Measurements from ENCODE around the gene RIOK2. TPM values are rescaled to one million over a fixed set of nuclear protein-coding genes. Genes with fewer than 3 reads are reported as not detected.
"Not testable (repeated sequence)": the region's sequence is repeated elsewhere in the genome, so short reads cannot be mapped to it uniquely, and the experiment has no call there.

RIOK2 gene
- total RNA-seq, 4 donors from 2014 or later: 11.0 to 19.2 (median 15.9) TPM

GRCh38 chr5:97191893-97192292 lies 8.8 kb upstream of the RIOK2 start:
- intact Hi-C loops (cut with DNase I): no loop called here
- WGBS, 2 donors: 77 to 85% methylated on average over 2 of the region's 2 CpGs
- no peaks in the 10 kb centered on the region for H3K36me3 ChIP-seq
- H3K27me3 ChIP-seq: no peaks in the 10 kb centered on the region
- no peaks in the 10 kb centered on the region for H3K9me3 ChIP-seq
- H3K27ac ChIP-seq: no peak overlapping the region
- H3K4me3 ChIP-seq (replicated peaks in 1 of 3): no peak overlapping the region
- DNase-seq: no peak
- H3K4me1 ChIP-seq: no peaks in the 10 kb centered on the region
- TF ChIP-seq CTCF (IDR thresholded peaks at IDR 0.05): no peak

GRCh38 chr5:97189523-97189922 lies 6.5 kb upstream of the RIOK2 start:
- H3K36me3 ChIP-seq; DNase-seq; H3K4me3 ChIP-seq (replicated peaks in 1 of 3); intact Hi-C loops (cut with DNase I); H3K27me3 ChIP-seq; H3K9me3 ChIP-seq; H3K4me1 ChIP-seq; H3K27ac ChIP-seq: not testable (repeated sequence)
- WGBS, 2 donors: 94 to 95% methylated on average over 1 of the region's 1 CpG

GRCh38 chr5:97183930-97184213 lies 825 bp upstream of the RIOK2 start:
- DNase-seq: no peak
- H3K4me1 ChIP-seq: peaks cover 16 to 19% of the 10 kb centered on the region in 2 donors
- no peaks in the 10 kb centered on the region for H3K9me3 ChIP-seq
- no peaks in the 10 kb centered on the region for H3K27me3 ChIP-seq
- intact Hi-C loops (cut with DNase I): loop anchor here (5.0 kb wide), 1 partner anchor 1588 kb away; the partner anchor contains the start of gene RGMB
- peak overlapping the region in 2 of 3 donors; percentile 61 to 100 for H3K4me3 ChIP-seq (replicated peaks in 1 of 3)
- peak overlapping the region; percentile 73 to 91 (median 90) for H3K27ac ChIP-seq
- TF ChIP-seq CTCF (IDR thresholded peaks at IDR 0.05): no peak
- no peak for TF ChIP-seq POLR2A (IDR thresholded peaks at IDR 0.05)
- H3K36me3 ChIP-seq: peaks cover 1 to 3% of the 10 kb centered on the region in 2 donors
- WGBS, 2 donors: 51 to 54% methylated on average over 6 of the region's 6 CpGs

- Histone ChIP-seq H3K27me3 (no peaks in the 10 kb centered on the region), H3K27ac (peak overlapping the region; percentile 73 to 91 (median 90)), H3K9me3 (no peaks in the 10 kb centered on the region), H3K4me1 (peaks cover 16 to 19% of the 10 kb centered on the region in 2 donors), H3K4me3 (replicated peaks in 1 of 3) (peak overlapping the region; percentile 30 to 100 (median 61)), H3K36me3 (peaks cover 14 to 15% of the 10 kb centered on the region in 2 donors)
- TF ChIP-seq POLR2A (IDR thresholded peaks at IDR 0.05) (no peak), CTCF (IDR thresholded peaks at IDR 0.05) (no peak)
- WGBS, 2 donors: 0% methylated on average over 12 of the region's 12 CpGs
- intact Hi-C loops (cut with DNase I): loop anchor here (5.0 kb wide), 1 partner anchor 1590 kb away; the partner anchor contains the start of gene RGMB
- no peak for DNase-seq
These were observed 412 bp downstream of the RIOK2 start for GRCh38 chr5:97182571-97183099.

- WGBS, 2 donors: 90 to 91% methylated on average over 4 of the region's 4 CpGs
- no peaks in the 10 kb centered on the region for H3K27me3 ChIP-seq
- H3K27ac ChIP-seq: peak overlapping the region in 1 of 3 donors; percentile 91
- no peak for TF ChIP-seq CTCF (IDR thresholded peaks at IDR 0.05)
- TF ChIP-seq POLR2A (IDR thresholded peaks at IDR 0.05): no peak
- H3K4me3 ChIP-seq (replicated peaks in 1 of 3): peak overlapping the region in 2 of 3 donors; percentile 61 to 100
- peaks cover 16 to 19% of the 10 kb centered on the region in 2 donors for H3K4me1 ChIP-seq
- H3K9me3 ChIP-seq: no peaks in the 10 kb centered on the region
- intact Hi-C loops (cut with DNase I): loop anchor here (5.0 kb wide), 1 partner anchor 1590 kb away; the partner anchor contains the start of gene RGMB
- DNase-seq: no peak
- peaks cover 18 to 22% of the 10 kb centered on the region in 2 donors for H3K36me3 ChIP-seq
These were observed 1.0 kb downstream of the RIOK2 start for GRCh38 chr5:97181856-97182545.

- DNase-seq: not testable (repeated sequence)
- 95 to 99% methylated on average over 3 of the region's 3 CpGs for WGBS, 2 donors
These were observed 3.6 kb downstream of the RIOK2 start for GRCh38 chr5:97179457-97179856.

More at GRCh38 chr5:97179457-97179856, 3.6 kb downstream of the RIOK2 start:
- intact Hi-C loops (cut with DNase I); H3K27me3 ChIP-seq; H3K4me3 ChIP-seq (replicated peaks in 1 of 3); H3K27ac ChIP-seq; H3K9me3 ChIP-seq: not testable (repeated sequence)
- H3K36me3 ChIP-seq: peaks cover 36 to 43% of the 10 kb centered on the region in 2 donors
- peaks cover 16 to 19% of the 10 kb centered on the region in 2 donors for H3K4me1 ChIP-seq
